Ishikawa (cell line): ENCODE results near the gene CCNT2.

Experiments
- CEBPB ChIP-seq: IDR thresholded peaks from 2 replicates; pipeline ENCODE4 v1.6.1; 2012
- CREB1 ChIP-seq: IDR thresholded peaks from 2 replicates; pipeline ENCODE4 v1.6.1; 2012; ENCODE audit warnings: low read depth
- FOXM1 ChIP-seq: IDR thresholded peaks from 2 replicates; pipeline ENCODE4 v1.6.1; 2012; ENCODE audit warnings: low read depth, borderline replicate concordance
- TCF12 ChIP-seq: IDR thresholded peaks from 2 replicates; pipeline ENCODE4 v1.6.1; 2012; ENCODE audit warnings: low read depth
- YY1 ChIP-seq: IDR thresholded peaks from 2 replicates; pipeline ENCODE4 v1.6.1; 2012; ENCODE audit warnings: low read depth

- TF ChIP-seq TCF12 (no peak), YY1 (no peak), CEBPB (no peak), FOXM1 (no peak), CREB1 (no peak)
Observed at GRCh38 chr2:134906726-134907125, 11.9 kb upstream of the CCNT2 start.
